GM20000 (cell line): ENCODE data around the gene POLE3.
"Not testable (repeated sequence)": the region's sequence is repeated elsewhere in the genome, so short reads cannot be mapped to it uniquely, and the experiment has no call there.

Experiments
- DNase-seq: peaks from one replicate; pipeline ENCODE4 v3.0.0; 2012; ENCODE audit warnings: low spot score
- TF ChIP-seq, protein P1 (sequence below): IDR thresholded peaks from 2 replicates; pipeline ENCODE4 v1.5.1; 2012; ENCODE audit warnings: mild to moderate bottlenecking, control low read depth; ENCODE audit errors: extremely low read depth, missing control alignments

Gene POLE3

GRCh38 chr9:113372059-113372458 lies 38.4 kb downstream of the POLE3 start:
- no peak for DNase-seq
- TF ChIP-seq, protein P1, sequence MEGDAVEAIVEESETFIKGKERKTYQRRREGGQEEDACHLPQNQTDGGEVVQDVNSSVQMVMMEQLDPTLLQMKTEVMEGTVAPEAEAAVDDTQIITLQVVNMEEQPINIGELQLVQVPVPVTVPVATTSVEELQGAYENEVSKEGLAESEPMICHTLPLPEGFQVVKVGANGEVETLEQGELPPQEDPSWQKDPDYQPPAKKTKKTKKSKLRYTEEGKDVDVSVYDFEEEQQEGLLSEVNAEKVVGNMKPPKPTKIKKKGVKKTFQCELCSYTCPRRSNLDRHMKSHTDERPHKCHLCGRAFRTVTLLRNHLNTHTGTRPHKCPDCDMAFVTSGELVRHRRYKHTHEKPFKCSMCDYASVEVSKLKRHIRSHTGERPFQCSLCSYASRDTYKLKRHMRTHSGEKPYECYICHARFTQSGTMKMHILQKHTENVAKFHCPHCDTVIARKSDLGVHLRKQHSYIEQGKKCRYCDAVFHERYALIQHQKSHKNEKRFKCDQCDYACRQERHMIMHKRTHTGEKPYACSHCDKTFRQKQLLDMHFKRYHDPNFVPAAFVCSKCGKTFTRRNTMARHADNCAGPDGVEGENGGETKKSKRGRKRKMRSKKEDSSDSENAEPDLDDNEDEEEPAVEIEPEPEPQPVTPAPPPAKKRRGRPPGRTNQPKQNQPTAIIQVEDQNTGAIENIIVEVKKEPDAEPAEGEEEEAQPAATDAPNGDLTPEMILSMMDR, result no peak

GRCh38 chr9:113370806-113371325 lies 39.6 kb downstream of the POLE3 start:
- no peak for DNase-seq
- TF ChIP-seq, protein P1, result no peak

DNA sequence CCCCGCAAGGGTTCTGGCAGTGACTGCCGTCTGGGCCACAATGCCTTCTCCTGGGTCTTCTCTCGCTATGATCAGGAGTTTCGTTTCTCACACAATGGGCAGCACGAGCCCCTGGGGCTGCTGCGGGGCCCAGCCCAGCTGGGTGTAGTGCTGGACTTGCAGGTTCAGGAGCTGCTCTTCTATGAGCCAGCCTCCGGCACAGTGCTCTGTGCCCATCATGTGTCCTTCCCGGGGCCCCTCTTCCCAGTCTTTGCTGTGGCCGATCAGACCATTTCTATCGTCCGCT lies 40.7 kb downstream of the POLE3 start:
- TF ChIP-seq, protein P1, result no peak
- DNase-seq, result no peak

GRCh38 chr9:113368982-113369854 lies 41.3 kb downstream of the POLE3 start:
- TF ChIP-seq, protein P1, result no peak
- DNase-seq, result no peak

- TF ChIP-seq, protein P1, result no peak
- no peak for DNase-seq
These were observed 42.0 kb downstream of the POLE3 start for GRCh38 chr9:113368348-113368981.

GRCh38 chr9:113365652-113366051 lies 44.8 kb downstream of the POLE3 start:
- DNase-seq, result not testable (repeated sequence)

DNA sequence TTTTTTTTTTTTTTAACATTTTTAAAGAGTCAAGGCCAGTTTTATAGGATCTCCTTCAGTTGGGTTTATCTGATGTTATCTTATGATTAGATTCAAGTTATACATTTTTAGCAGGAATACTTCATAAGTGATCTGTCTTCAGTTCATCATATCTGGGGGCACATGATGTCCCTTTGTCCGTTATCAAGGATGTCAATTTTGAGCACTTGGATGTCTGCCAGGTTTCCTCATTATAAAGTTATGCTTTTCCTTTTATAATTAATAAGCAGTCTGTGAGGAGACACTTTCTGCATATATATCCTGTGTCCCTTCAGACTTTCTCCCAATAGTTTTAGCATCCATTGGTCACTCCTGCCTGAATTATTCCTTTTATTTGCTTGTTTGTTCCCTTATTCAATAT lies 45.5 kb downstream of the POLE3 start:
- TF ChIP-seq, protein P1, result no peak
- no peak for DNase-seq

- TF ChIP-seq, protein P1, result no peak
- no peak for DNase-seq
These were observed 47.1 kb downstream of the POLE3 start for GRCh38 chr9:113363336-113363735.
